ENCODE measurements around the gene EDIL3. TPM values are rescaled to one million over a fixed set of nuclear protein-coding genes. Genes with fewer than 3 reads are reported as not detected.
"Not testable (repeated sequence)": the region's sequence is repeated elsewhere in the genome, so short reads cannot be mapped to it uniquely, and the experiment has no call there.

Gene EDIL3
- total RNA-seq, 1 experiment from 2014 or later = not detected

GRCh38 chr5:84303315-84303714 is 81.4 kb downstream of the EDIL3 start:
- H3K4me1 Mint-ChIP-seq (ENCODE audit: insufficient read depth, unreplicated experiment) = no peaks in the 10 kb centered on the region
- POLR2A ChIA-PET = interaction anchor here (0.7 kb wide), 1 partner anchor 20 kb away, joined by 4 read pairs; no protein-coding TSS in a partner anchor
- no peak overlapping the region for H3K4me3 Mint-ChIP-seq (ENCODE audit: unreplicated experiment)
- no peaks in the 10 kb centered on the region for H3K9me3 Mint-ChIP-seq (ENCODE audit: unreplicated experiment)
- intact Hi-C loops (cut with micrococcal nuclease) = no loop called here
- peaks cover 39% of the 10 kb centered on the region for H3K27me3 Mint-ChIP-seq (ENCODE audit: insufficient read depth, unreplicated experiment)
- CTCF ChIA-PET = no interaction called here
- TF ChIP-seq CTCF (IDR thresholded peaks at IDR 0.05; ENCODE audit: unreplicated experiment) = no peak
- peak; percentile 14 for DNase-seq (ENCODE audit: unreplicated experiment)
- no peak overlapping the region for H3K27ac Mint-ChIP-seq (ENCODE audit: low read depth, unreplicated experiment)
- BruUV-seq (replicated peaks) = no TSS peak
- H3K36me3 Mint-ChIP-seq (ENCODE audit: insufficient read depth, unreplicated experiment) = no peaks in the 10 kb centered on the region

GRCh38 chr5:84301535-84301934 is 83.1 kb downstream of the EDIL3 start:
- H3K4me1 Mint-ChIP-seq (ENCODE audit: insufficient read depth, unreplicated experiment) = peaks cover 6% of the 10 kb centered on the region
- ChIA-PET CTCF (no interaction called here), POLR2A (no interaction called here)
- H3K36me3 Mint-ChIP-seq (ENCODE audit: insufficient read depth, unreplicated experiment) = no peaks in the 10 kb centered on the region
- H3K9me3 Mint-ChIP-seq (ENCODE audit: unreplicated experiment) = no peaks in the 10 kb centered on the region
- no peak overlapping the region for H3K4me3 Mint-ChIP-seq (ENCODE audit: unreplicated experiment)
- DNase-seq (ENCODE audit: unreplicated experiment) = no peak
- intact Hi-C loops (cut with micrococcal nuclease) = no loop called here
- peaks cover 36% of the 10 kb centered on the region for H3K27me3 Mint-ChIP-seq (ENCODE audit: insufficient read depth, unreplicated experiment)
- BruUV-seq (replicated peaks) = no TSS peak
- no peak overlapping the region for H3K27ac Mint-ChIP-seq (ENCODE audit: low read depth, unreplicated experiment)
- TF ChIP-seq CTCF (IDR thresholded peaks at IDR 0.05; ENCODE audit: unreplicated experiment) = no peak

- no peak overlapping the region for H3K27ac Mint-ChIP-seq (ENCODE audit: low read depth, unreplicated experiment)
- POLR2A ChIA-PET = interaction anchor here (0.9 kb wide), 1 partner anchor 8 kb away, joined by 4 read pairs; no protein-coding TSS in a partner anchor
- no peak for TF ChIP-seq CTCF (IDR thresholded peaks at IDR 0.05; ENCODE audit: unreplicated experiment)
- H3K36me3 Mint-ChIP-seq (ENCODE audit: insufficient read depth, unreplicated experiment) = no peaks in the 10 kb centered on the region
- H3K4me3 Mint-ChIP-seq (ENCODE audit: unreplicated experiment) = no peak overlapping the region
- intact Hi-C loops (cut with micrococcal nuclease) = no loop called here
- DNase-seq (ENCODE audit: unreplicated experiment) = no peak
- peaks cover 6% of the 10 kb centered on the region for H3K4me1 Mint-ChIP-seq (ENCODE audit: insufficient read depth, unreplicated experiment)
- H3K9me3 Mint-ChIP-seq (ENCODE audit: unreplicated experiment) = no peaks in the 10 kb centered on the region
- CTCF ChIA-PET = no interaction called here
- BruUV-seq (replicated peaks) = no TSS peak
- H3K27me3 Mint-ChIP-seq (ENCODE audit: insufficient read depth, unreplicated experiment) = peaks cover 32% of the 10 kb centered on the region
Observed at GRCh38 chr5:84299959-84300358, 84.7 kb downstream of the EDIL3 start.

- H3K9me3 Mint-ChIP-seq (ENCODE audit: unreplicated experiment) = no peaks in the 10 kb centered on the region
- CTCF ChIA-PET = no interaction called here
- no TSS peak for BruUV-seq (replicated peaks)
- intact Hi-C loops (cut with micrococcal nuclease) = no loop called here
- H3K27ac Mint-ChIP-seq (ENCODE audit: low read depth, unreplicated experiment) = no peak overlapping the region
- no peaks in the 10 kb centered on the region for H3K36me3 Mint-ChIP-seq (ENCODE audit: insufficient read depth, unreplicated experiment)
- POLR2A ChIA-PET = no interaction called here
- peaks cover 22% of the 10 kb centered on the region for H3K27me3 Mint-ChIP-seq (ENCODE audit: insufficient read depth, unreplicated experiment)
- DNase-seq (ENCODE audit: unreplicated experiment) = no peak
- no peak for TF ChIP-seq CTCF (IDR thresholded peaks at IDR 0.05; ENCODE audit: unreplicated experiment)
- H3K4me3 Mint-ChIP-seq (ENCODE audit: unreplicated experiment) = no peak overlapping the region
- peaks cover 6% of the 10 kb centered on the region for H3K4me1 Mint-ChIP-seq (ENCODE audit: insufficient read depth, unreplicated experiment)
Observed at GRCh38 chr5:84298628-84299027, 86.1 kb downstream of the EDIL3 start.

- H3K36me3 Mint-ChIP-seq (ENCODE audit: insufficient read depth, unreplicated experiment); DNase-seq (ENCODE audit: unreplicated experiment); BruUV-seq (replicated peaks); H3K27ac Mint-ChIP-seq (ENCODE audit: low read depth, unreplicated experiment); H3K9me3 Mint-ChIP-seq (ENCODE audit: unreplicated experiment); H3K4me1 Mint-ChIP-seq (ENCODE audit: insufficient read depth, unreplicated experiment); POLR2A ChIA-PET; H3K4me3 Mint-ChIP-seq (ENCODE audit: unreplicated experiment); intact Hi-C loops (cut with micrococcal nuclease): not testable (repeated sequence)
- peaks cover 22% of the 10 kb centered on the region for H3K27me3 Mint-ChIP-seq (ENCODE audit: insufficient read depth, unreplicated experiment)
- CTCF ChIA-PET = interaction anchor here (1.0 kb wide), 1 partner anchor 154 kb away, joined by 3 read pairs; no protein-coding TSS in a partner anchor
Observed at GRCh38 chr5:84297641-84298040, 87.0 kb downstream of the EDIL3 start.
